Superior temporal gyrus (tissue), 1 donor: ENCODE data around the gene TRAPPC6A.
"Not testable (repeated sequence)": the region's sequence is repeated elsewhere in the genome, so short reads cannot be mapped to it uniquely, and the experiment has no call there.

Source experiments
- DNase-seq: peaks from one replicate; pipeline ENCODE4 v3.0.0-alpha.2; 2016; ENCODE audit errors: extremely low spot score

TRAPPC6A gene

GRCh38 chr19:45130888-45131615 is 47.0 kb downstream of the TRAPPC6A start:
- peak; percentile 53 for DNase-seq

DNA sequence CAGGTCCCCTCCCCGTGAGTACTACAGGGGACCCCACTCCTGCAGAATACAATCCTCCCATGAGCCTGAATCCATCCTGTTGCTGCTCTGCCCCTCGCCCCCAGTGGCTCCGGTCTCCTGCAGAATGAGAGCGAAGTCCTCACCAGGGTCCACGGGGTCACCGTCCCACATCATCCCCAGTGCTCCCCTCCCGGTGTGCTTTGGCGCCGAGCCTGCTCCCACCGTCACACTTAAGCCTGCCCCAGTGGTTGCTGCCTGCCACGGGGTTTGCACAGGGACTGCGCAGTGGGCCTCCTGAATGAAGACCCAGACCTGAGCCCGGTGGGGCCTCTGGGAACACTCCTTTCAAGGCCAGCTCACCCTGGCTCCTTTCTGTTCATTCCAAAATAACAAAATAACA is 47.8 kb downstream of the TRAPPC6A start:
- no peak for DNase-seq

- DNase-seq = no peak
These were observed 49.2 kb downstream of the TRAPPC6A start for GRCh38 chr19:45128806-45129205.

- no peak for DNase-seq
These were observed 49.9 kb downstream of the TRAPPC6A start for GRCh38 chr19:45128146-45128545.

GRCh38 chr19:45126654-45127053 is 51.4 kb downstream of the TRAPPC6A start:
- DNase-seq = no peak

GRCh38 chr19:45125975-45126493 is 52.0 kb downstream of the TRAPPC6A start:
- DNase-seq = peak; percentile 57

DNA sequence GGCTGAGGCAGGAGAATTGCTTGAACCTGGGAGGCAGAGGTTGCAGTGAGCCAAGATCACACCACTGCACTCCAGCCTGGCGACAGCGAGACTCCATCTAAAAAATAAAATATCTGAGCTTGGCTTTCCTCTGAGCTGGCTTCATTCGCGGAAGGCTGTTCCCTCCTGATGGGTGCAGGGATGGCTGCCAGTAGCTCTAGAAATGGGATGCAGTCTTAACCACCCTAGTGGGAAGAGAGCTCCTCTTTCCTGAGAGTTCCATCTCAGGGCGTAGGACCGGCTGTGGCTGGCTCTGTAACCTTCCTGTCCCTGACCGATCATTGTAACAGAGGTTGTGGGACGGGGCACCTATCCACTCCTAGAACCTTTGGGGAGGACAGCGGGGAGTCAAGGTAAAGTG is 52.7 kb downstream of the TRAPPC6A start:
- DNase-seq = no peak

GRCh38 chr19:45124021-45124420 is 54.0 kb downstream of the TRAPPC6A start:
- no peak for DNase-seq

- DNase-seq = no peak
These were observed 54.6 kb downstream of the TRAPPC6A start for GRCh38 chr19:45123440-45123850.

- DNase-seq = no peak
These were observed 55.2 kb downstream of the TRAPPC6A start for GRCh38 chr19:45122832-45123231.

- no peak for DNase-seq
These were observed 56.2 kb downstream of the TRAPPC6A start for GRCh38 chr19:45121827-45122345.

DNA sequence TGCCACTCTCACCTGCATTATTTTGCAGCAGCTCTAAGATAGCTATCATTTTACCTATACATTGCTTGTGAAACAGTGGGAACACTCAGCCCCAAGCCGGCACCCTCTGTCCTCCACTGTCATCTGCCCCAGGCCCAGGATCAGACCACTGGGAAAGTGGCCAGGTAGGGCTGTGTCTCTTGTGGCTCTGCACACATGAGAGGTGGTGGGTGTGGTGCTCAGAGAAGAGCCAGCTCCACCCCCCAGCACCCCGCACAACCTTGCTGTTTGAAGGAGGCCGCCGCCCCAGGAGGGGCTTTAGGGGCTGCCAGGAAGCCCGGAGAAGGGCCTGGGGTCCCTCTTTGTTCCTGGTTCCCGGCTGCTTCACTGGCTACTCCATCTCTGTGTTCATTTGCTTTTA is 58.5 kb downstream of the TRAPPC6A start:
- DNase-seq = no peak

DNA sequence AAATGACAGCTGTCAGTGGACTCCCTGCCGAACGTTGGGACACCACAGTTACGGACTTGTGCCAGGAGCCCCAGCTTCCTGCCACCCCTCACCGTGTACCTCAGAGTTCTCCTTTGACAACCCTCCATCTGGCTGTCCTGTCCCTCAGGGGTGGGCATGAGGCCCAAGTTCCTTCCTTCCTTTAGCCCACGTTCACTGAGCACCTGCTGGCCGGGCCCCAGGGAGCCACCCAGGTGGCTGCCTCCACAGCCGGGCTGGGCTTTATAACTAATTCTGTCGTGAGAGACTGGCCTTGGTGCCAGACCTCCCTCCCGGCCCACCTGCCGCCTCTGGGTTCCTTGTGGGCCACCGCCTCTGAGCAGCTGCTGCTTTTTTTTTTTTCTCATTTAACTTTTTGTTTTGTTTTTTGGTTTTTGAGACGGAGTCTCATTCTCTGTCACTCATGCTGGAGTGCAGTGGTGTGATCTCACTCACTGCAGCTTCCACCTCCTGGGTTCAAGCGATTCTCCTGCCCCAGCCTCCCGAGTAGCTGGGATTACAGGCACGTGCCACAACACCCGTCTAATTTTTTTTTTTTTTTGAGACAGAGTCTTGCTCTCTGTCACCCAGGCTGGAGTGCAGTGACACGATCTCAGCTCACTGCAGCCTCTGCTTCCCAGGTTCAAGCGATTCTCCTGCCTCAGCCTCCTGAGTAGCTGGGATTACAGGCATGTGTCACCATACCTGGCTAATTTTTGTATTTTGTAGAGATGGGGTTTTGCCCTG is 59.3 kb downstream of the TRAPPC6A start:
- DNase-seq = not testable (repeated sequence)

GRCh38 chr19:45118106-45118505 is 59.9 kb downstream of the TRAPPC6A start:
- no peak for DNase-seq

- no peak for DNase-seq
These were observed 60.4 kb downstream of the TRAPPC6A start for GRCh38 chr19:45117671-45118070.

DNA sequence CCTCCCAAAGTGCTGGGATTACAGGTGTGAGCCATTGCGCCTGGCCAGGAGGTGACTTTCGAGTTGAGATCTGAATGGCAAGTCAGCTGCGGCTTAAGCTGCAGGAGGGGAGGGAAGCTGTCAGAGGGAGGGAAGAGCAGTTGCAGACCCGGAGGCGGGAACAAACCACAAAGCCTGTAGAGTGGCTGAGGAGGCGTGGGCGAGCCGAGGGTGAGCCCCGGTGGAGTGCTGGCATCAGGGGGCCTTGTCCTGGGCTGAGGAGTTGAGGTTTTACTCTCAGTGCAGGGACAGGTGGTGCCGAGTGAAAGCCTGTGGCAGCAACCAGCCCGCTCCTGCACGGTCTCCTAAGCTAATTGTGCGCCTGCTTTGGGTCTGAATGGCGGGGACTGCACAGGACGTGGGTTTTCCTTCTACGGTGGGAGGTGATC is 60.9 kb downstream of the TRAPPC6A start:
- DNase-seq = no peak

GRCh38 chr19:45115809-45116615 is 62.0 kb downstream of the TRAPPC6A start:
- DNase-seq = no peak

GRCh38 chr19:45114116-45114515 is 63.9 kb downstream of the TRAPPC6A start:
- no peak for DNase-seq

GRCh38 chr19:45113628-45114027 is 64.4 kb downstream of the TRAPPC6A start:
- no peak for DNase-seq
